AG09319 (cell line): ENCODE data around the gene ZFAND2A.

Experiments used
- DNase-seq: peaks from one replicate; pipeline ENCODE4 v3.0.0-alpha.2; 2010; ENCODE audit warnings: low read depth; ENCODE audit errors: extremely low read depth
- TF ChIP-seq, protein P1 (sequence below): IDR thresholded peaks from 2 replicates; pipeline ENCODE4 v1.5.1; 2011; ENCODE audit warnings: low read depth, mild to moderate bottlenecking, inconsistent platforms, low read length, moderate library complexity

Gene ZFAND2A

DNA sequence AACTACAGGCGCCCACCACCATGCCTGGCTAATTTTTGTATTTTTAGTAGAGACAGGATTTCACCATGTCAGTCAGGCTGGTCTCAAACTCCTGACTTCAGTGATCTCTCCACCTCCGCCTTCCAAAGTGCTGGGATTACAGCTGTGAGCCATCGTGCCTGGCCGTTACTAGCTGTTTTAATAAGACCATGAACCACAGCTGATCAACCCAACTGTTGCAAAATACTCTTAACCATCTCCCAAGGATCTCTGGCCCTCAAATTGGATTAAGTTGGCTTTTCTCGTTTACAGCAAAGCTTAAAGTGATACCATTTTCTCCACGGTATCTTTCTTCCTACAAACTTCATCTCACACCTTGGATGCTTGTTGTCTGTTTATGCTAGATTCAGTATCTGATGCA lies 18.3 kb downstream of the ZFAND2A start:
- TF ChIP-seq, protein P1, sequence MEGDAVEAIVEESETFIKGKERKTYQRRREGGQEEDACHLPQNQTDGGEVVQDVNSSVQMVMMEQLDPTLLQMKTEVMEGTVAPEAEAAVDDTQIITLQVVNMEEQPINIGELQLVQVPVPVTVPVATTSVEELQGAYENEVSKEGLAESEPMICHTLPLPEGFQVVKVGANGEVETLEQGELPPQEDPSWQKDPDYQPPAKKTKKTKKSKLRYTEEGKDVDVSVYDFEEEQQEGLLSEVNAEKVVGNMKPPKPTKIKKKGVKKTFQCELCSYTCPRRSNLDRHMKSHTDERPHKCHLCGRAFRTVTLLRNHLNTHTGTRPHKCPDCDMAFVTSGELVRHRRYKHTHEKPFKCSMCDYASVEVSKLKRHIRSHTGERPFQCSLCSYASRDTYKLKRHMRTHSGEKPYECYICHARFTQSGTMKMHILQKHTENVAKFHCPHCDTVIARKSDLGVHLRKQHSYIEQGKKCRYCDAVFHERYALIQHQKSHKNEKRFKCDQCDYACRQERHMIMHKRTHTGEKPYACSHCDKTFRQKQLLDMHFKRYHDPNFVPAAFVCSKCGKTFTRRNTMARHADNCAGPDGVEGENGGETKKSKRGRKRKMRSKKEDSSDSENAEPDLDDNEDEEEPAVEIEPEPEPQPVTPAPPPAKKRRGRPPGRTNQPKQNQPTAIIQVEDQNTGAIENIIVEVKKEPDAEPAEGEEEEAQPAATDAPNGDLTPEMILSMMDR, result no peak
- no peak for DNase-seq

DNA sequence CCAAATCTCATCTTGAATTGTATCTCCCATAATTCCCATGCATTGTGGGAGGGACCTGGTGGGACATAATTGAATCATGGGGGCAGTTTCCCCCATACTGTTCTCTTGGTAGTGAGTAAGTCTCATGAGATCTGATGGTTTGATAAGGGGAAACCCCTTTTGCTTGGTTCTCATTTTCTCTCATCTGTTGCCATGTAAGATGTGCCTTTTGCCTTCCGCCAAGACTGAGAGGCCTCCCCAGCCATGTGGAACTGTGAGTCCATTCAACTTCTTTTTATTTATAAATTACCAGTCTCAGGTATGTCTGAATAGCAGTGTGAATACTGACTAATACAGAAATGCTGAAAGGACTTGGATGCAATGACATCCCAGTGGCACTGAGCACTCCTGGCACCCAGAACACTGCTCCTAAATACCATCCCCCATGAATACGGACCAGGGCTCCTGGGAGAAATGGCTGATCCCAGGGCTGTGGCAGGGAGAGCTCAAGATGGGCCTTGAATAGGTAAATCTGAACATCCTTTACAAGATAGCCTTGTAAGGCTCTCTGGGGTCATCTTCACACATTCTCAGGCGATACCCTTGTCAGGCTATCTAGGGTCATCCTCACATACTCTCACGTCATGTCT lies 19.4 kb downstream of the ZFAND2A start:
- DNase-seq, result no peak
- TF ChIP-seq, protein P1, result no peak

GRCh38 chr7:1137517-1138167 lies 22.4 kb downstream of the ZFAND2A start:
- TF ChIP-seq, protein P1, result no peak
- no peak for DNase-seq

- DNase-seq, result no peak
- TF ChIP-seq, protein P1, result no peak
These were observed 23.0 kb downstream of the ZFAND2A start for GRCh38 chr7:1136841-1137516.

GRCh38 chr7:1134951-1135350 lies 25.0 kb downstream of the ZFAND2A start:
- TF ChIP-seq, protein P1, result no peak
- no peak for DNase-seq

DNA sequence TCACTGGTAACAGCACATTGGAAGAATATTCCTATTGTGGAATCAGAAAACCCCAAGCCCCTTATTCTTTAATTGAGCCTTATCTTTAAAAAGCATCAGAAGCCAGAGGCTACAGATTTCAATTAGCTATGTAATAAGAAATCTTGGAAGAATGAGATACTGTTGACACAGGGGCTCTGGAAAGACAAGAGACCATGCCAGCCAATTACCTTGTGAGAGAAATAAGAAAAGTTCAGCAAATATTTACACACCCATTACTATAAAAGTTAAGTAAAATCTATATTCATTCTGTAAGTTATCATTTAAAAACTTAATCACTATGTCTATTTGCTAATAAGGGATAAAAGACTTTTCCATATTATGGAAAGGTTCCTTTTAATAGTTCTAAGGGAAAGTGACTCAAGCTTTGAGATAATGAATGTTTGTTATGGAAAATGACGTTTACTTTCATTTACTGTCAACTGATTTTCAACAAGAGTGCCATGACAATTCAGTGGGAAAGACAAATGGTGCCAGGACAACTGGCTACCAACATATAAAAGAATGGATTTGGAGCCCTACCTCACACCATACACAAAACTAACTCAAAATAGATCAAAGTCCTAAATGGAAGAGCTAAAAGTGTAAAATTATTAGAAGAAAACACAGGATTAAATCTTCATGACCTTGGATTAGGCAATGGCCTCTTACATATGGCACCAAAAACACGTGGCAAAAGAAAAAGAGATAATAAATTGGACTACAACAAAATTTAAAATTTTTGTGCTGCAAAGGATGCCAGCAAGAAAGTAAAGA lies 28.3 kb downstream of the ZFAND2A start:
- TF ChIP-seq, protein P1, result no peak
- no peak for DNase-seq
